Kasumi-1 (cell line): ENCODE results near the gene KRTAP4-12.
"Not testable (repeated sequence)": the region's sequence is repeated elsewhere in the genome, so short reads cannot be mapped to it uniquely, and the experiment has no call there.

Source experiments
- DNase-seq, 2 experiments: peaks; one replicate each; lab custom pipeline; 2025; lab: John Stamatoyannopoulos, UW

The KRTAP4-12 gene

DNA sequence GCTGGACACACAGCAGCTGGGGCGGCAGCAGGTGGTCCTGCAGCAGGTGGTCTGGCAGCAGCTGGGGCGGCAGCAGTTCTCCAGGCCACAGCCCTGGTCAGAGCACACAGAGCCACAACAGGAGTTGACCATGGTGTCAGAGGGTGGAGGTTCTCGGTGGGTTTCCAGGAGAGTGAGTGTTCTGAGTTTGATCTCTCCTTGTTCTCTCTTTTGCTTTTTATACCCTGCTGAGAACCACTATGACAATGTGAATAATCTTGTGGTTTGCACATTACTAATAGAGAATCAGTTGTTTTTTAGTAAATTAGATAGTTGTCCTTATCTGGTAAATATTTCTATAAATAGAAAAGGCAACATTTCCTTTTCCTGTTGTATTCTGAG, at the start of gene KRTAP4-12:
Gene KRTAP4-12, minus strand, starts transcription at position 192 of the 381 bp plus-strand sequence. Its CDS starts 60 bp downstream, at position 132.
- not testable (repeated sequence) for DNase-seq

DNA sequence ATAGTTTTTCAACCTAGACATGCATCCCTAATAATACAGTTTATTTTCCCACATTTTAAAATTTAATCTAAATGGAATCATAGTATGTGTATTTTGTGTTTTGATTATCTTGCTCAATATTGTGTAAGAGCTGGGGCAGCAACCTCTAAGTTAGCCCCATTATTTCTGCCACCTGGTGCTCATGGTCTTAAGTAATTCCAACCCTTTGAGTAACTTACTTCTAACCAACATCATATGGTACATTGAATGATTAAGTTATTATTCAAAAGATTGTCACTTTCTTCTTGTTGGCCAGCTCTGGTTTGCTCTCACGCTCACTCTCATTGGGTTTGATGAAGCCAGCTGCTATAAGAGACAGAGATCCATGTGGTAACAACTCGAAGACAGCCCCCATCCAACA, 47.9 kb upstream of the KRTAP4-12 start:
- DNase-seq: no peak

DNA sequence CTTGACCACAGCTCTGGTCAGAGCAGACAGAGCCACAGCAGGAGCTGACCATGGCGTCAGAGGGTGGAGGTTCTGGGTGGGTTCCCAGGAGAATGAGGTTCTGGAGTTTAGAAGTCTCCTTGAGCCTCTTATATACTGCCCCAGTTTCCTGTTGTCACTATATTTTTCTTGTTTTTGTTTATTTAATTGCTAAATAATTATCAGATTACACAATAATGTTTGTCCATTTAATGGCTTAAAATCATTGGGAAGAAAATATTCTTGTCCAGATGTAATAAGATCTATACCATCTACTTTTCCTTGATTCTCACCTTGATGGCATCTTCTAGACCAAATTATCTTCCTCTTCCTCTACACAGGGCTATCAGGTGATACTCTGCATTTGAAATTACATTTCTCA, 44.1 kb upstream of the KRTAP4-12 start, which contains the start of gene KRTAP4-3:
Gene KRTAP4-3, minus strand, starts transcription at position 101 of the 400 bp plus-strand sequence. Its CDS starts 49 bp downstream, at position 52.
- DNase-seq: no peak

DNA sequence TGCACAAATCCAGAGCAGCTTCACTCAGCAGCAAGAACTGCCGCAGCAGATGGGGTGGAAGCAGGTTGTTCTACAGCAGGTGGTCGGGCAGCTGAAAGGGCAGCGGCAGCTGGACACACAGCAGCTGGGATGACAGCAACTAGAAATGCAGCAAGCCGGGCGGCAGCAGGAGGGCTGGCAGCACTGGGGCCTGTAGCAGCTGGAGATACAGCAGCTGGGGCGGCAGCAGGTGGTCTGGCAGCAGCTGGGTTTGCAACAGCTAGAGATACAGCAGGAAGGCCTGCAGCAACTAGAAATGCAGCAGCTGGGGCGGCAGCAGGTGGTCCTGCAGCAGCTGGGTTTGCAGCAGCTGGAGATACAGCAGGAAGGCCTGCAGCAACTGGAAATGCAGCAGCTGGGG, 43.6 kb upstream of the KRTAP4-12 start:
- no peak for DNase-seq

DNA sequence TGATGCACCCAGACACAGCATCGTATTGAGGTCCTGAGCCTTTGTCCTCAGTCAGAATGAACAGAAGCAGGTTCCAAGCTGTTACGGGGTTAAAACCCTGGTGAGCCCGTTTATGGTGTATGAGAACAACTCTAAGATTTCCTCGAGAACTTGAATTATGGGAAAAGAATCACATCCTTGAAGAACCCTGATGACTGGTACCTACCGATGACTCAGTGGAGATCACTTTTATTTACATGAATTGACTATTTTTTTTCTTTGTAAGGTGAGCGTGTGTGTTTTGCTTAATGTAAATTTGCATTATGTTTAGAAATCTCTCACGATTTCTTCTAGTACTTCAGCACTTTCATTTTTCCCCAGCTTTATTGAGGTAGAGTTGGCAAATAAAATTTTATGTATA, 39.8 kb upstream of the KRTAP4-12 start:
- DNase-seq: no peak

DNA sequence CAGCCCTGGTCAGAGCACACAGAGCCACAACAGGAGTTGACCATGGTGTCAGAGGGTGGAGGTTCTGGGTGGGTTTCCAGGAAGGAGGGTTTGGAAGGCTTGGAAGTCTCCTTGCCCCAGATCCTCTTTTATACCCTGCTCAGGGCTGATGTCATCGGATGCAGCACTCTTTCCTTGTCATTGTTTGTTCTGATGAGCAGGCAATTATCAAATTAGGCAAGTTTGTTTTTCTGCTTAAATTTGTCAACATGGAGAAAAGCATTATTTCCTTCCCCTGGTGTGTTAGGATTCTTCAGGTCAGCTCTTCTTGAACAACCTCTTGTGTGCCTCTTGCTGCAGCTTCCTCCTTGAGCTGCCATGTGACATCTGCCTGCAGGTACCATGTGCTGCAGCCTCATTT, 36.7 kb upstream of the KRTAP4-12 start, which contains the start of gene KRTAP4-4:
Gene KRTAP4-4, minus strand, starts transcription at position 101 of the 400 bp plus-strand sequence. Its CDS starts 57 bp downstream, at position 44.
- DNase-seq: no peak

DNA sequence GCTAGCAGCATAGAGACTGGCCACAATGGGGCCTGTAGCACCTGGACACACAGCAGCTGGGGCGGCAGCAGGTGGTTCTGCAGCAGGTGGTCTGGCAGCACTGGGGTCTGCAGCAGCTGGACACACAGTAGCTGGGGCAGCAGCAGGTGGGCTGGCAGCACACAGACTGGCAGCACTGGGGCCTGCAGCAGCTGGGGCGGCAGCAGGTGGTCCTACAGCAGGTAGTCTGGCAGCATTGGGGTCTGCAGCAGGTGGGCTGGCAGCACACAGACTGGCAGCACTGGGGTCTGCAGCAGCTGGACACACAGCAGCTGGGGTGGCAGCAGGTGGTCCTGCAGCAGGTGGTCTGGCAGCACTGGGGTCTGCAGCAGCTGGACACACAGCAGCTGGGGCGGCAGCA, 36.2 kb upstream of the KRTAP4-12 start:
- not testable (repeated sequence) for DNase-seq

DNA sequence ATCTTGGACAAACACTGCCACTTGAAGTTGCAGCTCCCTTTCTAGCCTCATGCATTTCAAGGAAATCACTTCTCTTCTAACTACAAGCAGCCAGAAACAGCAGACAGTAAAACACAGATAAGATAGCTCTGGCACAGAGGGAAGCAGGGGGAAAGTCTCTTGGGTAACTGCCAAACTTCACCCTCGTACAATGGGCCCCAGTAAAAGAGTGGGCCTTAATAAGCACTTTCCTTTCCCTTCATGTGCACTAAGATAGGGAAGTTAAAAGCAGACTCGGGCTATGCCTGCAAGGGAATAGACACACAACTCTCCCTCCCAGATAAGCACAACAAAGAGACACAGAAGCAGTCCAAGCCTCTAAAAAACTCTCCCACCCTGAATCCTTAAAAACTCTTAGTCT, 29.9 kb upstream of the KRTAP4-12 start:
- DNase-seq: peak in 1 of 2 experiments; percentile 1

DNA sequence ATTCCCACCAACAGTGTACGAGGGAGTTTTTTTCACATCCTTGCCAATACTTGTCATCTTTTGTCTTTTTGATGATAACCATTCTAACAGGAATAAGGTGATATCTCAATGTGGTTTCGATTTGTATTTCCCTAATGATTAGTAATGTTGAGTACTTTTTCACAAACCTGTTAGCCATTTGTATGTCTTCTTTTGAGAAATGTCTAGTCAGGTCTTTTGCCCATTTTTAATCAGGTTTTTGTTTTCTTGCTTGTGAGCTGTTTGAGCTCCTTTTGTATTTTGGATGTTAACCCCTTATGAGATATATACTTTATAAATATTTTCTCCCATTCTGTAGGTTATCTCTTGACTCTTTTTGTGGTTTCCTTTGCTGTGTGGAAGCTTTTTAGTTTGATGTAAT, 27.5 kb upstream of the KRTAP4-12 start:
- no peak for DNase-seq

DNA sequence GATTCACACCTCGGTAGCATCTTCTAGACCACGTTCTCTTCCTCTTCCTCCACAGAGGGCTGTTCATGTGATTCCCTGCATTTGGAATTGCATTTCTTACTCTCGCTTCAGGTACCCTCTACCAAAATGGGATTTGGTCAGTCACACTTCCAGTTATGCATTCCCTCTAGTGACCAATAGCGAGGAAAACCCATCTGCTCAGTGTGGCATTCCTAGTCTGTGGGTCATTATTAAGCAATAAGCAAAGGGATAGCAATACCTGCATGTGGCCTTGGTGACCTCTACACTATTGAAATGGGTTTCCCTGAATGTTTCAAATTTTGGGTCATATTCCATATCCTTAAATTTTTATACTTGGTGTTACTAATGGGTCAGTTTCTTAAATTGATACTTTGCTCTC, 26.0 kb upstream of the KRTAP4-12 start:
- no peak for DNase-seq

DNA sequence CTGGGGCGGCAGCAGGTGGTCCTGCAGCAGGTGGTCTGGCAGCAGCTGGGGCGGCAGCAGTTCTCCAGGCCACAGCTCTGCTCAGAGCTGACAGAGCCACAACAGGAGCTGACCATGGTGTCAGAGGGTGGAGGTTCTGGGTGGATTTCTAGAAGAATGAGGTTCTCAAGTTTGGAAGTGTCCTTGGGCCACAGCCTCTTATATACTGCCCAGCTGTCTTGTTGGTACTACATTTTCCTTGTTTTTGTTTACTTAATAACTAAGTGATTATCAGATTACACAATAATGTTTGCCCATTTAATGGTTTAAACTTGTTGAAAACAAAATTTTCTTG, 25.6 kb upstream of the KRTAP4-12 start, which contains the start of gene KRTAP4-5:
Gene KRTAP4-5, minus strand, starts transcription at position 174 of the 334 bp plus-strand sequence. Its CDS starts 58 bp downstream, at position 116.
- no peak for DNase-seq

DNA sequence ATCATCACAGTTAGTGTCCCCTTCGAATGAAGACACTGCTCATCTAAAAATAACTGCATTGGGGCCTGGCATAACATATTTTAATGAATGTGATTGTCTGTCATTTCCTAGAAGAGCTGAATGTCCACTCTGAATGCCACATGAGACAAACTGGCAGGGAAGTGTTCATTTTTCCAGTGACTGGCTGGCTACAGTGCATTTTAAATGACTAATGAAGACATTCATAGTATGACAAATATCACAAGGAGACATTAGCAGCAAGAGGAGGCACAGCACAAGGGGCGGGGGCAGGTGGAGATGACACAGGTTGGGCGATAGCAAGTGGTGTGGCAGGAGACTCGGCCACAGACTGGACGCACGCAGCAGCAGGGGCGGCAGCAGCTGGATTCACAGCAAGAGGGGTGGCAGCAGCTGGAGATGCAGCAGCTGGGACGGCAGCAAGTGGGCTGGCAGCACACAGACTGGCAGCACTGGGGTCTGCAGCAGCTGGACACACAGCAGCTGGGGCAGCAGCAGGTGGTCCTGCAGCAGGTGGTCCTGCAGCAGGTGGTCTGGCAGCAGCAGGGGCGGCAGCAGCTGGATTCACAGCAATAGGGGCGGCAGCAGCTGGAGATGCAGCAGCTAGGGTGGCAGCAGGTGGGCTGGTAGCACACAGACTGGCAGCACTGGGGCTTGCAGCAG, 25.1 kb upstream of the KRTAP4-12 start:
- not testable (repeated sequence) for DNase-seq

DNA sequence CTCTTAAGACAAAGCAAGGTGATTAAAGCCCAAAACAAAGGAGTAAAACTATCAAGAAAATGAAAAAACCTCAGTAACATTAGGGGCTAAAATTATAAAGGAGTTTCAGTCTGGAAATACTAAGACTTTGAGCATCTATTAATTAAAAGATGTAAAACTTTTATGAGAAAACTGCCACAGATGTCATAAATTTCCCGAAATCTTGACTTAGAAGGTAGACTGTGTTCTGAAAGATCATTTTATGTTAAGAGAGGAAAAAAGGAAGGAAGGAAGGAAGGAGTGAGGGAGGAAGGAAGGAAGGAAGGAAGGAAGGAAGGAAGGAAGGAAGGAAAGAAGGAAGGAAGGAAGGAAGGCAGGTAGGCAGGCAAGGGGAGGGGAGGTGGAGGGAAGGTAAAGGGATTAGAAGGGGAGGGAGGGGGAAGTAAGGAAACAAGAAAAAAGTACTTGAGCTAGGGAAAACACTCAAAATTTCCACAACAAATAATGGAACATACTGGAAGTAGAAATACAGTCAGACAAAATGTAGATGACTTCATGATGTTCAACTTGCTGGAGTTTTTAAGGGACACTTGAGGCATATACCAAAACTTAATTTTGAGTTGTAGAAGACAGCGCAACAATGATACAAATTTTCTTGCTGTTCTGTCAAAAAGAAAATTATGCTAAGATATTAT, 23.7 kb upstream of the KRTAP4-12 start:
- no peak for DNase-seq

DNA sequence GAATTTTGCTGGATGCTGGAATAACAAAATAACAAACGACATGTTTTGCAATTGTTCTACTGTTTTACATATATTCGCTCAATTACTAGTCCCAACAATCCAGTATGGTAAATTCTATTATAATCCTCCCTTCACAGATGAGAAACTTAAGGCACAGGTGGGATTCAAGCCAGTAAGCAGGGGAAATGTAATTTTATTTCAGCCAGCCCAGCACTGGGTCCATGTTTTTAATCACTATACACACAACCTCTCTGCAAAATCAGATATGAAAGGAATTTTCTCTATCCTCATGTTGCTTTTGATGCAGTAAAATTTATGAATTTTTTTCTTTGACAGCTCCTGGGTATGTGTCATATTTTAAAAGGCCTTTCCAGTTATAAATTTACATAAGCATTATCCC, 21.3 kb upstream of the KRTAP4-12 start:
- DNase-seq: no peak

DNA sequence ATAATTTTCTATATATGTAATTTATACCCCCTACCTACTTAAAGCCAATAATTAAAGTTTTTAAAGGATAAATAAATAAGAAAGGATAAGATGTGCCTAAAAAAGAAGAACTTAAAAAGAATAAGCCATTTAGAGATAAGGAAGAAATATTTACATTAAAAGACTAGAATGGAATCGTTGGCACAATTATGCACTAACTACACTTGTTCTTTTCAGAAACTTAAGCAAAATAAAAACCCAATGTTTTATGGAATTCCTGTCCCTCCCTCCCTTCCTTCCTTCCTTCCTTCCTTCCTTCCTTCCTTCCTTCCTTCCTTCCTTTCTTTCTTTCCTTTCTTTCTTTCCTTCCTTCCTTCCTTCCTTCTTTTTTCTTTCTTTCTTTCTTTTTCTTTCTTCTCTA, 20.9 kb upstream of the KRTAP4-12 start:
- no peak for DNase-seq

DNA sequence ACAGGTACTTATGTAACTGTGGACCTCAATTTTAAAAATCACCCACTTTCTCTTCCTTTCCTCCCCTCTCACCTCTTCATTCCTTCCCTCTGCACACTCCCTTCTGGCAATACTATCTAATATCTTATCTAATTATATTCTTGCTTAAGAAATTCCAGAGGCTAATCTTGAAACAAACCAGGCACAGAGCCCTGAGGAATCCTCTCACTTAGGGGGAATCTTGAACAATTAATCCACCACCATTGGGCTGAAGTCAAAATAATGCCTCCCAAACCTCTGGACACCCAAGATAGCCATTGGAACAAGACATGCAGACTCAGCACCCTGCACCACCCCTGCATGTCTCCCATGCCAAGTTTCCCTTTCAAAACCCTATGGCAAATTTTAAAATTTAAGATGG, 17.4 kb upstream of the KRTAP4-12 start:
- no peak for DNase-seq

DNA sequence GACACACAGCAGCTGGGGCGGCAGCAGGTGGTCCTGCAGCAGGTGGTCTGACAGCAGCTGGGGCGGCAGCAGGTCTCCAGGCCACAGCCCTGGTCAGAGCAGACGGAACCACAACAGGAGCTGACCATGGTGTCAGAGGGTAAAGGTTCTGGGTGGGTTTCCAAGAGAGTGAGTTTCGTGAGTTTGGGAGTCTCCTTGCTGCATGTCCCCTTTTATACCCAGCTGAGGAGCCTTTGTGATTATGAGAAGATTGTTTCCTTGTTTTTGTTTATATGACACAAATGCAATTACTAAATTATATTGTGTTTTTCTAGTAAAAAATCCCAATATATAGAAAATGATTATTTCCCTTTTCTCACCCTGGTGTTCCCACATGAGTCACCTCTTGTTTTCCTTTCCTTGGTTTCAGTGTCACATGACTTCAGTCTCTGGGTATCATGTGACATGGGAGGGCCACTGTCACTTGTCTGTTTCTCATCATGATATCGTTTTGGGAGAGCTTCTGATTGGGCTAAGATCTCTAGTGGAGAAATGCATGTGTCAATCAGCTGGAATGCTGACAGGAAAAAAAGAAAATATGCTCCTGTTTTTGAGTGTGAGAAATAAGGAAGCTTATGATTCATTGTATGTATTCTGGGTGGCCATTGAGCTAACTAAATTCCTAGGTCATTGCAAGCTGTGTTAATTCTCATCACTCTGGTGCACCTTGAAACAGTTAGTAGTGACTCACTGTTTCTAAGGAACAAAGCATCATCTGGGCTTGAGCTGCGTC, 16.6 kb upstream of the KRTAP4-12 start, which contains the start of gene KRTAP4-6:
Gene KRTAP4-6, minus strand, starts transcription at position 185 of the 772 bp plus-strand sequence. Its CDS starts 57 bp downstream, at position 128.
- DNase-seq: no peak

DNA sequence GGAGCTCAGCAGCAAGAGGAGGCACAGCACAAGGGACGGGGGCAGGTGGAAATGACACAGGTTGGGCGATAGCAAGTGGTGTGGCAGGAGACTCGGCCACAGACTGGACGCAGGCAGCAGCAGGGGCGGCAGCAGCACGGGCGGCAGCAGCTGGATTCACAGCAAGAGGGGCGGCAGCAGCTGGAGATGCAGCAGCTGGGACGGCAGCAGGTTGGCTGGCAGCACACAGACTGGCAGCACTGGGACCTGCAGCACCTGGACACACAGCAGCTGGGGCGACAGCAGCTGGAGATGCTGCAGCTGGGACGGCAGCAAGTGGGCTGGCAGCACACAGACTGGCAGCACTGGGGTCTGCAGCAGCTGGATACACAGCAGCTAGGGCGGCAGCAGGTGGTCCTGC, 15.9 kb upstream of the KRTAP4-12 start:
- not testable (repeated sequence) for DNase-seq

DNA sequence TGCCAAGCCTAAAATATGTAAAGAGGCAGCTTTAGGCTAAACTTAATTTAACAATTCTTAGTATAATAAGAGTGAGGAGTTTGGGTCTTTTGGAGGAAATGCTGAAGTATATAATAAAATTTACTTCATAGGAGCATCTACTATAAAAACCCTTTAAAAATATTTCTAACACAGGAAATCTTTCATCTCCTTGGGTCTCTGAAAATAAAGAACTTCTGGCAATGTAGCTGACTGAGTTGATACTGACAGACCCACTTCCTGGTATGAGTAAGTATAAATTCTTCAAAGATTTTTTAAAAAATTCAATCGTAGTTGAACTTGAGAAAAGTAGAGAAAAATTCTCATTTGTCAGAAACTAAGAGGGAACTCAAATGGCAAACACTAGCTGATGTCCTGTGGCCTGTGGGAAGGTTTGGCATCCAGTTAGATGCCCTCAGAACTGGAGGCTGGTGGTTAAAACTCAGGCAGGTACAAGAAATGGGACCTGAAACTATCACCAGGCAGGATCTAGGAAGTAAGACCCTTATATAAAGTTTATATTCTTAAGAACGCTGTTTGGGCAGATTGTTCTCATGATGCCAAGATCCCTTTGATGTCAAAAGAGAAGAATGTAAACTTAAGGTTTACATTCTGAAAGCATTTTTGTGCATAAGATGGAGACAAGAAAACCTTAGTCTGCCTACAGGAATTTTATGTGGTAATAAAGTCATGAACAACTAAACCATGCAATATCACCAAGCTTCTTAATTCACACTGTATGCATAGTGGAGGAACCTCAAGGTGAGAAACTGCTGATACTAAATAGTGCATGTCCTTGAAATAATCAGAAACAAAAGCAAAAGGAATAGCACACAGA, 10.1 kb upstream of the KRTAP4-12 start:
- no peak for DNase-seq

DNA sequence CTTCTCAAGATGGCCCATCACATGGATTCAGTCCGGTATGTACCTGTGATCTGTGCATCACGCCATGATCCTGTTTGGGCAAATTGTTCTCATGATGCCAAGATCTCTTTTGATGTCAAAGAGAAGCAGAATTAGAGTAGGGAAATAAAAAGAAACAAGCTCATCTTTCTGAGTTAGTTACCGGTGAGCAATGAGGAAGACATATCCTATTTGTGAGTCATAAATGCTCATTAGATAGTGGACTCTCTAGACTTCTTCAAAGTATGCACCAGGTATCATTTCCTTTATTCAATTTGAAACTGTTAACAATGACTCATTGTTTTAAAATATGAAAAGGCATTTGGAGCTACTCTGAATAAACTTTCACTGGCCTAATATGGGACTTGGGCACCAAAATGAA, 8.0 kb upstream of the KRTAP4-12 start:
- no peak for DNase-seq

DNA sequence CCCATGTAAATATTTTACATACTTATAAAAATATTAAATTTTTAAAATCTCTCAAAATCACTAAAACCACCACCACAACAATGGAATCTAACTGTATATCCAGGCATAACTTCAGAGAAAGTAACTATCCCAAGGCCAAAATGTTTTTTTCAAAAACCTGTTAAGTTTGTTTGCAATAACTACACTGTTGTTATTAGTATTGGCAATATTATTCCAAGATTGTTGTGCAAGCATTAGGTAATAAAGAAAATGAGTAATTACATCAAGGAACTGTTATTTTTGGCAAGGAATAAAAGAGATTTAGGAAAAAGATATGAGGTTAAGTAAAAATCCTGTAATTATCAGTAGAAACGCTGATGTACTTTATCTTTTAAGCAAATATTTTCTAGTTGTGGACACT, 3.4 kb upstream of the KRTAP4-12 start:
- DNase-seq: no peak

DNA sequence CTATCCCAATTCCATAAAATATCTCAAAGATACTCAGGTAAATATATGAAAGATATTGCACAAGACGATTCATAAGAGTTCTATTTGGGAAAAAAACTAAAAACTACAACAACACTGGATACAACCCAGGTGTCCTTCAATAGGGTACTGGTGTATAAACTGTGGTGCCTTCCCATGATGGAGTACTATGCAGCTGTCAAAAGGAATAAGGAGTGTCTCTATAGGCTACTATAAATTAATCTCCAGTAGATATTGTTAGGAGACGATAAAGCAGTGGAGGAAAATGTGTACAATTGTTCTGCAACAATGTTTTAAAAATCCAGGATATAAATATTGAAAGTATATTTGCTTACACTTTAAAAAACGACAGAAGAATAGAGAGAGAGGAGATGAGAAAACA, 2.4 kb upstream of the KRTAP4-12 start:
- DNase-seq: no peak
